Esophagus squamous epithelium (tissue), 4 donors: ENCODE results near the gene SPTBN5.

Source experiments
- CTCF ChIP-seq, 6 experiments: fragments of 450-650 bp in 4 of 6; fragments of 200-600 bp in 2 of 6; sonication (generic) in 2 of 6; IDR thresholded peaks; one replicate each; pipeline ENCODE4 v1.5.1; 2016 to 2019; ENCODE audit warnings: antibody characterized with exemption in 6 of 6, mild to moderate bottlenecking in 4 of 6, moderate library complexity in 4 of 6
- POLR2A ChIP-seq, 4 donors: fragments of 450-650 bp; IDR thresholded peaks; one replicate each; pipeline ENCODE4 v1.6.1; 2017; ENCODE audit warnings: antibody characterized with exemption in 4 of 4, mild to moderate bottlenecking in 4 of 4, moderate library complexity in 3 of 4

- no peak for TF ChIP-seq POLR2A (IDR thresholded peaks at IDR 0.05)
- no peak for TF ChIP-seq CTCF (IDR thresholded peaks at IDR 0.05)
Observed at GRCh38 chr15:41887893-41888292, 6.0 kb downstream of the SPTBN5 start.
